UCSD-AML1 (cell line): Measurements from ENCODE around the gene MAD2L1BP.
A peak's percentile ranks its signal among the peaks of the same experiment; 100 is the strongest.

Source experiments
- DNase-seq: peaks from one replicate; lab custom pipeline; 2025; ENCODE audit not compliant: unreplicated experiment; lab: John Stamatoyannopoulos, UW

MAD2L1BP gene

DNA sequence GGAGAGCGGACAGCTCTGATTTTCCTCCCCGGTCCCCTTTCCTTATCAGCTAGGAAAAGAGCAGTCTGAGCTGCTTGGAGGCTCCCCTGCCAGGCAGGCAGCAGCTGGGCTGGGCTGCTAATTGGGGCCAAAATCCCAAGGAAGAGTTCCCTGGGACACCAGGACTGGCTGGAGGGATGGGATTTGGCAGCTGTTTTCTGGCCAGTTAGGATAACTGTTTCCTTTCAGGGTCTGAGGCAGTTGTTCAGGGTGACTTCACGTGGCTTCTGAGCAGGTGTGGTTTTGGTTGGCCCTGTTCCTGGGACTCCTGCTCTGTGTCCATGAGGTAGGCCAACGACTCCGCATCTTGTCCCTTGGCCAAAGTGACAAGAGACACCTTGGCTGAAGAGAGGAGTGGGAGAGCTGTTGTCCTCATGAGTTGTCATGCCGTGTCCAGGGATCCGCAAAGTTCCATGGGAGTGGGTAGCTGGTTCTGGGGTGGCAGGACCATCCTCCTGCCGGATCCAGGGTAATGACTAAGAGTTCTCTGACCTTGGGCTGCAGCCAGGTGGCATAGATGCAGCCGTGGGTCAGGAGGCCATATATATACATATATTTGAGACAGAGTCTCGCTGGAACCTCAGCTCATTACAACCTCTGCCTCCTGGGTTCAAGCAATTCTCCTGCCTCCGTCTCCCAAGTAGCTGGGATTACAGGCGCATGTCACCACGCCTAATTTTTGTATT is 30.7 kb downstream of the MAD2L1BP start:
- no peak for DNase-seq

DNA sequence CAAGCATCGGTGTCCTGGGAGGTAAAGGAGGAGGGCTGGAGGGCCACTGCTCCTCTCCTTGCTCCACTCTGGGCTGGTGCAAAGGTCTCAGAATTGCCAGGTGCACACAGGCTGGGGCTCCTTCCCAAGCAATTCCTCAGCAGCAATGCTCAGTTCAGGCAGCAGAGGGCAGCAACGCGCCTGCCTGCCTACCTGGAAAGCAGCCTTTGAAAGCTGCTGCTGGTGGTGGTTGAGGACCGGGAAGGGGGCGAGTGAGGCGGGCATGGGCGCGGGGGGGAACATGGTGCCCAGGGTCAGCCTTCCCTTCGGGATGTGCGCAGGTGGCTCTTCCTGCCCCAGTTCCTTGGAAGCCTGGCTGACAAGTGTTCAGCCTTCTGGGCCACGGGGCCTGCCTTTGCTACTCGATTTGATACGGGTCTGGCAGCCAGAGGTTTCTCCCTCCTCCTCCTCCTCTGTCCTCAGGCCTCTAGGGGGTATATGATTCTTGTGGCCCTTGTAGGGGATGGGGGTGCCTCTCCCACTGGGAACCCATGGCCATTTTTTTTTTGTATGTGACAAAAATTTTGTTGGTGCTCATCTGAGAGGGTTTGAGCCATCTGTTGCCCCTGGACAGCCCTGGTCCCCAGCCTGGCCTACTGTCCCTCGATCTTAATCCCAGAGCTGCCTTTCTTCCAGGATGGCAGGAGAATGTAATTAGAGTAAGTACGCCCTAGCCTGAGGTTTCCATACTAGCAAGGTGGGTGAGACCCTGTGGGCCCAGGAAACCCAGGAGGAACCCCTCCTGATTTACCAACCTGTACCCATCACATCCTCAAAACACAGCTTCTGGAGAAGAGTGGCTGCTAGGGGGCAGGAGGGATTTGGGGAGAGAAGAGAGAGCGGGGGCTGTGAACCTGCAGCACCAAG is 31.9 kb downstream of the MAD2L1BP start:
- peak; percentile 81 for DNase-seq

DNA sequence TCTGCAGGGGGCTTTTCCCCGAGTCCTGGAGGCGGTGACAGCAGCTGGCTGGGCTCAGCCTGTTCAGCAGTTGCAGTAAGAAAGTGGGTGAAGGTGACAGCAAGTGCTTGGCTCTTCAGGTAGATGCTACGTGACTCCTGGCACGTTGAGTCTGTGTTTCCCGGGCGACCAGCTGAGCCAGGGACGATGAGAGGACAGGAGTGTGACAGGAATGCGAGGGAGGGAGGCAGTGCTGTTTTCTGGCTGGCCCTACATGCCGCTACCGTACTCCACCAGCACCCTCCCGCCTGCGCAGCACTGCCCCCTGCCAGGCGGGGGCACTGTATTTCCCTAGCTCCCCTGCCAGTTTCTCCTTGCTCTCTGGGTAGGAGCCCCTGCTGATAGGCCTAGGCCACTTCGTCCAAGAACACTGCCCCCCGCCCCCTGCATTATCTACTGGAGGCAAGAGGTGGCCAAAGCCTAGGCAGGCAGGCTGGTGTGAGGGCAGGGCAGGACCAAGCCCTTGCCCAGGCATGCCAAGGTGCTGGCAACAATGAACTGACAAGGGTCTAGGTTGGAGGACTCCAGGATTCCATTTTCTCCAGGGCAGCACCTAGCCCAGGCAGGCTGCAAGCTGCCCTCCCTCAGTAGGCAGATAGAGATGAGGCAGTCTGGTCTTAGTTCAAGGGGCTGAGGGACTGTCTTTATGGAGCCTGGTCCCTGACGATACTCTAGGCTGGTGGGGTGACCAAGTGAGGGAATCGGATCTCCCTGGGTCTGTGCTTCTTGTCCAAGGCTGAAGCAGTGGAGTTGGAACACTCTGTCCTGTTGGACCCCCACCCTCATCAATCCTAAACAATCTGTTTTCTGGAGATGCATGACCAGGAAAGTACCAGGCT is 32.8 kb downstream of the MAD2L1BP start:
- DNase-seq, result peak; percentile 71

DNA sequence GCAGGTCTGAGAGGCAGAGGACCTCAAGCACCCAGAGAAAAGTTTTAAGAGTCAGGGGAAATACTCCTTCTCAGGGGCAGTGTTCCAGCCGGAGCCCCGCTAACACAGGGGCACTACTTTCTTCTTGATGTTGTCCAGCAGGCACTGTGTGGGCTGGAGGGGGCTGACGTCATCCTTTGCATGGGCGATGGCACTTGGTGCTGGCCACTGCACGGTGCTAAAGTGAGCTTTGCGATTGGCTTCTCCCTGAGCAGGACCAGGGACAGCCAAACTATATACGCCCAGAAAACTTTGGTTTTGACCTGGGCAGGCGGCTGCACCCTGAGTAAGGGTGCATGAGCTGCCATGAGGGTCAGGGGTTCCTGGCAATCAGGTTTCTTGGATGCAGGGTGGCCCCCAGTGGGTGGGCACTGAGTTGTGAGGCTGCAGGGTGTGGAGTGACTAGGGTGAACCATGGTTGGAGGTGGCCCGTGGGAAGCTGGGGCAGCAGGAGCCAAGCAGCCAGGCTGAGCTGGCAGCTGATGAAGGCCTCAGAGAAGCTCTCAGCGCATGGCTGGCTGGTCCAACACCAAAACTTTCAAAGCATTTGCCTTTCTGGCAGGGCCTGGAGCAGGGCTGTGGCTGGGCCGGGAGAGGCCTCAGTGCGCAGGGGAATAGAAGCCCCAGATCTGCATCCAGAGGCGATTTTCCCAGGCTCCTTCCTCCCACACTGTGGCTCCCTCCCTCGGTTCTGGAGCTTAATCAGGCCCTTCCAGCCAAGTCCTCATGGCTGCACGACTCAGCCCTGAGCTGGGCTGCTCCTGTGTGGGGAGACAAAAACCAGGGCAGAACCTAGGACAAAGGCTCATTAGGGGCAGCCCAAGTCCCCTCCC is 33.6 kb downstream of the MAD2L1BP start:
- no peak for DNase-seq

DNA sequence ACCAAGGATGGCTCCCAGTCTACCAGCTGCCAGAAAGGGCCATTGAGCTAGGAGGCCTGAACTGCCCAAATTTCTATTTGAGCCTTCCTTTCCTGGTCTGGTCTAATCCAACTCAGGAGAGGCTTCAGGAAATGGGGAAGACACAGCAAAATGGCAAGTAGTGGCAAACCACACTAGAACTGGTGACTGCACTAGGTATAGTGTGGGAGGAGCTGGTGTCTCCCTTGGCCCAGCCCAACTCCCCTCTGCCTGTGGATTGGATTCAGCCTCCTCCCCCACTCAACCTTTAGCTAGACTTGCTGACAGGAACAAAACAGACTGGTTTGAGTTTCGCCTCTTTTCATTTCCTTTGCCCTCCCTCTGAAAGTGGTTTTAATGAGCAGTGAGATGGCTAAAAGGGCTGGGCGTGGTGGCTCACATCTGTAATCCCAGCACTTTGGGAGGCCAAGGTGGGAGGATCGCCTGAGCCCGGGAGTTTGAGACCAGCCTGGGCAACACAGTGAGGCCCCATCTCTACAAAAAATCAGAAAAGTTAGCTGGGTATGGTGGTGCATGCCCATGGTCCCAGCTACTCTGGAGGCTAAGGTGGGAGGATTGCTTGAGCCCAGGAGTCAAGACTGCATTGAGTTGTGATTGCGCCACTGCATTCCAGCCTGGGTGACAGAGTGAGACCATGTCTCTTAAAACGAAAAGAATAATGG is 34.4 kb downstream of the MAD2L1BP start:
- peak; percentile 37 for DNase-seq

DNA sequence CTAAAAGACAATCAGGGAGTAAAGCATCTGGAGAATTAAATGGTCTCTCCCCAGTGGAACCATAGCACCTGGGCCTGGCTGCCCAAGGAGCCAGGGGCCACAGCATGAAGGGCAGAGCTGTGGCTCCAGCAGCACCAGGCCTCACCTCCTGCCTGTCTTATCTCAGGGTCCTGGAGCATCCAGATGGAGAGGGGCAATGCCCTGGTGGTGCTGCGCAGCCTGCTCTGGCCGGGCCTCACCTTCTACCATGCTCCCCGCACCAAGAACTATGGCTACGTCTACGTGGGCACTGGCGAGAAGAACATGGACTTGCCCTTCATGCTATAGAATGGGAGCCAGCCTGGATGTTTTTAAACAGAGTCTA is 35.0 kb downstream of the MAD2L1BP start:
- no peak for DNase-seq

DNA sequence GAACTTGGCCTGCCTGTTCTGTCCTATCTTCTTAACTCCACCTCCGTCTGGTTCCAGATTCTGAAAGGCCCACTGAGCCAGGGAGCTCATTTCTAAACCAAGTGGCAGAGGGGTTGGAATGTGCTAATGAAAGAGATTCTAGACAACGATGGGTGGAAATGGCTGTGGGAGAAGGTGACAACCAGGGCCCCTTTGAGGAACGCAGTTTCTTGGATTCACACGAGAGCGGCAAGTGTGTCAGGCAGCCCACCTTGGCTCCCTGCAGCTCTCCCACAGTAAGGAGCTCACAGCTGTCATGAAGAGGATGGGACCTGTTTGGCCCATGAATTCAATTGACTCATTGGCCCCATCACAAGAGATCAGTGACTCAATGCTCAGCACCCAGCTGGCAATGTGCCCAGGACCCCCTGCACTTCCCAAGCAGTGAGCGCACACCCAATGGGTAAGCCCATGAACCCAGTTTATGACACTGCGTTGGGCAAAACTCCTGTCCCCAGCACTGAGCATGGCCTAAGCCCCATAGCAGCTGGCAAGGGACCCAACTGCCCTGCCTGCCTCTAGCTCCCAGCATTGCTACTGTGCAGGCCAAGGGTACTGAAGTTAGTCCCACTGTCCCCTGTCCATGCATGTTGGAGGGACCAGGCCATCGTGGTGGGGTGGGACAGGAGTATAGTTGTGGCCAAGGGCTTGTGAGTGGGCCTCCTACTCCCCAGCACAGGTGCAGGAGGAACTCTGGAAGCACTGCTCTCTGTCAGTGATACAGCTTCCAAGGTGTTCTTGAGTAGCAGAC is 35.6 kb downstream of the MAD2L1BP start:
- DNase-seq, result no peak

DNA sequence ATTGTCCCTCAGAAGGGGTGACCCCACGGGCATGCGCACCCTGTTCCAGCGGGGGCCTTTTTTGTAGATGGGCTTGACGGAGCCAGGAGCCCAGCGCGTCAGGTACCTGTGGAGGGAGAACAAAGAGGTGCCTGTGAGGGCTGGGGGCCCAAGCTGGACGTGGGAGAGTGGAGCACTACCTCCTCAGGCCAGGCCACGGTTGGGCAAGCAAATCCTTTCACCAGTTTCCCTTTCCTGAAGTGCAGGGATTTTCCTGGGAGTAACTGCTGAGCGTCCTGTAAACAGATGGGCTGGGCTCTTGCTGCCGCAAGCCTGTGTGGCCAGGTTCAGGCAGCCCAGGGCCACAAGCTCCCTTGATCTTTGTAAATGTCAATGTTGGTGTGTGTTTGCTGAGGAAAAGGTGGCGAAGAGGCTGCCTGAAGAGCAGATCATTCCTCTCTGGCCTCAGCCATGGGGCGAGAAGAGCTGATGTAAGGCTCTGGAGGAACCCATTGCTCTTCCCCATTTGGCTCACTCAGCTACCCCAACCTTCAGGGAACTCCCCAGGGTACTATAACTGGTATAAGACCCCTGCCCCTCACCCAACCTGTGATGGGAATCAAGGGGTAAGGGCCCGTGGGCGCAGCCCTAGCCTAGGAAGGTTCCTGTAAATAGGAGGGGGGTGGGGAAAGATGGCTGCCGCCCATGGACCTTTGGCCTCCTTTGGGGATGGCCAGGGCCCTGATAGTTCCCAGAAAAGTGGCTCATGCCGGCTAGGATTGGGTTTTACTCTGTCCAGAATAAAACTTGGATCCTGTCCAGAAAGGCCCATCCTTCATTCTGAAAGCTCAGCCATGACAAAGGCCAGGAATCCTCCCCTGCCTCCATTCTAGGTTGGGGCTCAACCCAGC is 36.4 kb downstream of the MAD2L1BP start:
- no peak for DNase-seq

DNA sequence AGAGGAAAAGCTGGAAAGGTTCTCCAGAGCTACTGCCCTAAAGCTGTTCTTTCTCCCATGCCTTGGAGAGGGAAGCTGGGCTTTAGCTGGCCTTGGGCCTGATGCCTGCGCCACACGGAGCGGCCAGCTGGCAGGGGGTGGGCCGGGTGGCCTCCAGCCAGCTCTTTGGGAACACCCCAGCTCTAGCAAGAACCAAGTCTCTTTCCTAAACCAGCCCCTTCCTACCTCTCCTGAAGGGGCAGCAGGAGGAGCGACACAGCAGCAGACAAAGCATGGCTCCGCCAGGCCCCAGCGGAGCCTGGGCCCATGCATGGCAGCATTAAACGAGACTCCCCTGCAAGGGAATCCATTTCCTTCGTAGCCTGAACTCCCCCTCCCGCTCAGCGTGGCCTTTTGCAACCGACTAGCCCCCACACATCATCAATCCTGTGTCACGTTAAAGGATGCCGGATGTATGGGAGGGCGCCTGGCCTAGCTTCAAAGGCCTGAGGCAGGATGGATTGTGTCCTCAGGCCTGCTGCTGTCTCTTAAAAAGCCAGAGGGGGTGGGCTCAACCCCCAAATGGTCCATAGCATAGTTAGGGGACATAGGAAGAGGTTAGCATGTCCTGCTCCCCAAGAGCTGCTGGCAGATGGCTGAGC is 37.9 kb downstream of the MAD2L1BP start:
- DNase-seq, result no peak

DNA sequence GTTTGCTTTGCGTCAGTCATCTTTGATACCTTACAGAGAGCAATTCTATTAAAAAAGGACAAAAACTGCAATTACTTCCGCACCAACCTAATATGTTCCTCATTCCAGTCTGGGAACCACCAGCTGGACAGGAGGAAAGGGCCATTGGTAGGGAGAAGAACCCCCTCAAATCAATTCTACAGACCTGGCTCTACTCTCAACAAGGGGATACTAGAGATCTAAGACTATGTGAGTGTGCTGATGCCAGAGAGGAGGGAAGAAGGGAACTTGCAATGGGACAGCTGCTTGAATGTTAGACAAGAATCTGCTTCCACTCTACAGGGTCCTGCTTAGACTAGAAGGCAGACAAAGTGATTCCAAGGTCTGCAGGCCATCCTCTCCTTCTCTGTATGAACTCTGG is 38.7 kb downstream of the MAD2L1BP start:
- no peak for DNase-seq

DNA sequence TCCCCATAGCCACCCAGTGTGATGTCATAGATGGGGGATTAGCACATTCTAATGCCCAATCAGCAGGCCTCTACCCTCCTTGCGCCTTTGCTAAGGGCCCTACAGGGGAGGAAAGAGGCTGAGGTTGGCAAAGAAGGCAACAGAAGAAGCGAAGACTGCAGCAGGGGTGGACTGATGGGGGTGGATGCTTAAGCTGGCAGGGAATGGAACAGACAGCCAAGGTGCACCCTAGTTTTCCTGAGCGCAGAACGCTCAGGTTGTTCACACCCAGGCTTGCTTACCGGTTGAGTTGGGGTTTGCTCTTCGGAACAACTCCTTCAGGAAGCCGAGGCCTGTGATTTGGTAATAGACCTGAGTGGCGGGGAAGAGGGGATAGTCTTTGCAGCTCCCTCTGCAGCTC is 39.3 kb downstream of the MAD2L1BP start:
- DNase-seq, result no peak

DNA sequence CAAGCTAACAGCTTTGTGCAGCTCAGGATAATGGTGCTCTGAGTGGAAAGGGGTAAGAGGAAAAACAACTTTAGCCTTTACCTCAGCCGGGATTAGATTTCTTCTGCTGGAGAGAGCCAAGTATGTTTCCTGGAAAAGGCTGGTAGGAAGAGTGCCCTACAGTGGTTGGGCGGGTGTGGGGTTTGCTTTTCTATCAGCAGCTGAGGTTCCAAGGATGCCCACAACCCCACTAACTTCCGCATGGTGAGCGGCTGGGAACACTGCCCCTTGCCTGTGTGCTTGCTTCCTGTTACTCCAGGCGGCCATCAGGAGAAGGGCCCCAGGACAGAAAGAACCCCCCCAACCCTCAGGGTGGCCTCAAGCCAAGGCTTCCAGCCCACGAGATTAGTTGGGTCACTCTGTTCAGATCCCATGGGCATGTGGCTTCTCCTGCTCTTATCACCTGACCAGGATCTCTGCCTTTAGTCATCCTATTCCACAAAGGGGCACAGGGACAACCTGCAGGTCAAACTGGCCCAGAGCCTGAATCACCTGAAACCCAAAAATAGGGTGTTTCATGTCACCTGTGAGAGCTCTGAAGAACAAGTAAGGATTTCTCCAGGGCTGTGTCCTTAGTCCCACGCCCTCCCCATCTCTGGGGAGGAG is 41.4 kb downstream of the MAD2L1BP start:
- DNase-seq, result no peak

DNA sequence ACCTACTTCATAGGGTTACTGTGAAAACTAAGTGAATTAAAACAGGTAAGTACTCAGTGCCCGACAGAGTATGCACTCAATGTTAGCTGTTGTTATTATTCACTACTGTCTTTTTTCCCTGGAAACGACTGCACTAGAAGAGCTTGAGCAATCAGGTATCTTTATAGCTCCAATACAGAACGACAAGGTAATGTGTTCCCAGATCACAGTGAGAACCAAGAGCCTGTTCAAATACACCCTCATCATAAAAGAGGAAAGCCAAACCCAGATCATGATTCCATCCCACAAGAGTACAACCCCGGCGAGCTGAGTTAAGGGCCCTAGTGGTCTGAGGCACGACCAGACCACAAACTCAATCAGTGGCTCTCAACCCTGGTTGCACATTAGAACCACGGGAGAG is 42.1 kb downstream of the MAD2L1BP start:
- DNase-seq, result no peak

DNA sequence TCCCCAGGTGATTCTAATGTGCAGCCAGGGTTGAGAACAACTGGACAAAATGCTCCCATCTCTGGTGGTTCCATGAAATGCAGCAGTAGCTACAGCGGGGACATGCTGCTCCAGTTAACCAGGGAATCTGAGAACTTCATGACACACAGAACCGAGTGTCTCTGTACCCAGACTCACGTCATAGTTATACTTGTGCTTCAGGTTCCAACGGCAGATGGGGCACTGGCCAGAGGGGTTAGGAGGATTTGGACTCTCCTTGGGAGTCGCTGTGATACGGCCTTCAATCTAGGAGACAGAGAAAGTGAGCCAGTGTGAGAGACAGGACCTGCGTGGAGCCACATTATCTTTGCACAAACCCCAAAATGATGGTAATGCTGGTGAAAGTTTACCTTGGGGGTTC is 42.7 kb downstream of the MAD2L1BP start:
- no peak for DNase-seq

DNA sequence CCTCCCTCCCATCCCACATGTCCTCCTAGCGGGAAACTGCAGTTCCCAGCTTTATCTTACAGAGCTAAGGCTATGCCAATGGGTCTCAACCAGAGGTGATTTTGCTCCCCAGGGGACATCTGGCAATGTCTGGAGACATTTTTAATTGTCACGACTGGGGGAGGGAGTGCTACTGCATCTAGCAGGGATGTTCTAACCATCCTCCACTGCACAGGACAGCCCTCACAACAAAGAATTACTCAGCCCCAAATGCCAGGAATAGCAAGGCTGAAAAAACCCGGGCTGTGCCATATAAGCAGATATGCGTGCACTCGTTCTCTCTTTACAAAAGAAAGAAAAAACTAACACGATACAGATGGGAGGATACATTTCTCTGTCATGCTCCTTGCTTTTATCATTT is 43.4 kb downstream of the MAD2L1BP start:
- DNase-seq, result no peak

DNA sequence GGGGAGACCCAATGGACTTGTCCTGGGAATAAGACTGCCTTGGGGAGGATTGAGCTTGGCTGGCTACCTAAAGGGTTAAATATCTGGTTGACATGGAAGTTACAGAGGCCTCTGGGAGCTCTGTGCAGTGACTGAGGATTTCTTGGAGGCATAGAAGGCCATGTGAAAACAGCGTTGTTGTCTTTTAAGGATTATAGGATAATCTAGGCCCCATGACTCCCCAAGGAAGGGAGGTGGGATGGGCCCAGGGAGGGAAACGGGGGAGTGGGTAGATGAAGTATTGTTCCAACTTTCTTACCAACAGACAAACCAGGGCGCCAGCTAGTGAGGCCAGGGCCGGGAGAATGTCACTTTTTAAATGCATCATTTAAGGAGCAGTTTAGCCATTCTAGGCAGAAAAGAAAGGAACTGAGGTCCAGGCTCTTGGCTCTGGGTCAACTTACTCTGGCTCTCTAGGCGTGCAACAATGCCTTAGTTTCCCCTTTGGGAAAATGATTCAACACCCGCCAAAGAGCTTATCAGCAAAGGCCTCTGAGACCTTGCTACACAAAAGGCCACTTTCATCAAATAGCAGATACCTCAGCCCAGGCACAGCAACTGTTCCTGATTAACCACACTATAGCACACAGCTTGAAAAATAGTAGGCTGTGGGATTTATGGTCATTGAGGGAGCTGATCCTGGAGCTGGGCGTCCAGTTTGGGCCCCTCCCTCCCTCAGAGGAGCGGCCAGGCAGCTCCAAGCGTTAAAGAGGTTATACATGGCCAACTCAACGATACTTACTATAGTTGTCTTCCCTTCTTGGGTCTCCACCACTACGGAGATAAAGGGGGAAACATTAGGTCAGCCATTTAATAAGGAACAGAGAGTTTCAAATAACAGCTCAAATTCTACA is 44.9 kb downstream of the MAD2L1BP start:
- no peak for DNase-seq
